K562 (cell line): ENCODE data around the gene KLK3. TPM values are rescaled to one million over a fixed set of nuclear protein-coding genes. Genes with fewer than 3 reads are reported as not detected.

Experiments used
- CBX8 ChIP-seq: fragments of 200-600 bp; sonication (generic); IDR thresholded peaks from 2 replicates; pipeline ENCODE4 v1.6.1; 2012; ENCODE audit warnings: borderline replicate concordance, mixed run types, low read depth, mild to moderate bottlenecking, moderate library complexity, mixed read lengths, low read length, control low read depth, inconsistent platforms; ENCODE audit not compliant: poor library complexity, severe bottlenecking; ENCODE audit errors: extremely low read depth
- FIP1L1 ChIP-seq: fragments of 200-400 bp; formaldehyde crosslinking; IDR thresholded peaks from 2 replicates; pipeline ENCODE4 v1.6.1; 2018; ENCODE audit warnings: mild to moderate bottlenecking, low read depth, low read length; ENCODE audit not compliant: poor library complexity, severe bottlenecking
- MAFF ChIP-seq: IDR thresholded peaks from 2 replicates; pipeline ENCODE4 v1.6.1; 2012; ENCODE audit warnings: low read length, improper control_type of control experiment
- NFATC3 ChIP-seq: fragments of 450-650 bp; IDR thresholded peaks from 2 replicates; pipeline ENCODE4 v1.6.1; 2017; ENCODE audit warnings: mild to moderate bottlenecking
- NR2C1 ChIP-seq, 2 experiments: fragments of 450-650 bp; IDR thresholded peaks; 2 replicates each; pipeline ENCODE4 v1.6.1; 2017; ENCODE audit warnings: mild to moderate bottlenecking in 2 of 2, antibody characterized with exemption in 1 of 2, inconsistent platforms in 1 of 2, missing compliant biosample characterization in 1 of 2, missing genetic modification characterization in 1 of 2
- RNF2 ChIP-seq: sonication (generic); IDR thresholded peaks from 2 replicates; pipeline ENCODE4 v1.6.1; 2016
- ZNF253 ChIP-seq: fragments of 250-450 bp; sonication (Bioruptor Pico); conservative IDR thresholded peaks from 2 replicates; pipeline ENCODE4 v1.6.1; 2021; ENCODE audit warnings: mild to moderate bottlenecking
- polyA plus RNA-seq, 8 experiments: library from polyadenylated mRNA; depleted of rRNA in 4 of 8; stranded (reverse) in 5 of 8; unstranded in 3 of 8; fragments of >200 nt; fragmentation: Nextera tagmentation in 2 of 8; fragmentation: Illumina TruSeq in 1 of 8; extraction: Ambion mirVana in 2 of 8; extraction: Trizol in 1 of 8; gene quantifications; 2 replicates each; pipeline versions ENCODE4 v1.2.1 to v1.2.3, GENCODE V29; 2011 to 2014; ENCODE audit warnings: inconsistent platforms in 1 of 8, missing spikeins in 1 of 8
- total RNA-seq, 7 experiments: library from RNA; depleted of rRNA in 6 of 7; stranded (reverse); fragments of >200 nt in 6 of 7; fragmentation: Illumina TruSeq in 2 of 7; extraction: Trizol in 2 of 7; gene quantifications; 2 replicates each; pipeline versions ENCODE4 v1.2.1 to v1.2.3, GENCODE V29; 2011 to 2021; ENCODE audit warnings: low replicate concordance in 1 of 7
- TF ChIP-seq, protein P1 (sequence below): fragments of 200-600 bp; sonication (generic); IDR thresholded peaks from one replicate; pipeline ENCODE4 v1.6.1; 2012; ENCODE audit warnings: mild to moderate bottlenecking, low read depth, low read length, inconsistent platforms
- TF ChIP-seq, protein P2 (sequence below): fragments of 150-350 bp; conservative IDR thresholded peaks from 2 replicates; pipeline ENCODE4 v1.6.1; 2014; ENCODE audit warnings: low read length
- TF ChIP-seq, protein P3 (sequence below): sonication (generic); formaldehyde crosslinking; IDR thresholded peaks from 2 replicates; pipeline ENCODE4 v1.8.0; 2022; ENCODE audit warnings: mild to moderate bottlenecking, missing genetic modification reagents

Gene KLK3
- total and polyA plus RNA-seq, 9 of the 15 experiments (the other 6 are each of a cell fraction or from before 2014, with no cell fraction given) = not detected

DNA sequence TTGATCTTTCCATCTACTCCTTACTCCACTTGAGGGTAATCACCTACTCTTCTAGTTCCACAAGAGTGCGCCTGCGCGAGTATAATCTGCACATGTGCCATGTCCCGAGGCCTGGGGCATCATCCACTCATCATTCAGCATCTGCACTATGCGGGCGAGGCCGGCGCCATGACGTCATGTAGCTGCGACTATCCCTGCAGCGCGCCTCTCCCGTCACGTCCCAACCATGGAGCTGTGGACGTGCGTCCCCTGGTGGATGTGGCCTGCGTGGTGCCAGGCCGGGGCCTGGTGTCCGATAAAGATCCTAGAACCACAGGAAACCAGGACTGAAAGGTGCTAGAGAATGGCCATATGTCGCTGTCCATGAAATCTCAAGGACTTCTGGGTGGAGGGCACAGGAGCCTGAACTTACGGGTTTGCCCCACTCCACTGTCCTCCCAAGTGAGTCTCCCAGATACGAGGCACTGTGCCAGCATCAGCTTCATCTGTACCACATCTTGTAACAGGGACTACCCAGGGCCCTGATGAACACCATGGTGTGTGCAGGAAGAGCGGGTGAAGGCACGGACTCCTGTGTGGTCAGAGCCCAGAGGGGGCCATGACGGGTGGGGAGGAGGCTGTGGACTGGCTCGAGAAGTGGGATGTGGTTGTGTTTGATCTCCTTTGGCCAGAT, 15.8 kb downstream of the KLK3 start (continued):
- TF ChIP-seq, protein P1, sequence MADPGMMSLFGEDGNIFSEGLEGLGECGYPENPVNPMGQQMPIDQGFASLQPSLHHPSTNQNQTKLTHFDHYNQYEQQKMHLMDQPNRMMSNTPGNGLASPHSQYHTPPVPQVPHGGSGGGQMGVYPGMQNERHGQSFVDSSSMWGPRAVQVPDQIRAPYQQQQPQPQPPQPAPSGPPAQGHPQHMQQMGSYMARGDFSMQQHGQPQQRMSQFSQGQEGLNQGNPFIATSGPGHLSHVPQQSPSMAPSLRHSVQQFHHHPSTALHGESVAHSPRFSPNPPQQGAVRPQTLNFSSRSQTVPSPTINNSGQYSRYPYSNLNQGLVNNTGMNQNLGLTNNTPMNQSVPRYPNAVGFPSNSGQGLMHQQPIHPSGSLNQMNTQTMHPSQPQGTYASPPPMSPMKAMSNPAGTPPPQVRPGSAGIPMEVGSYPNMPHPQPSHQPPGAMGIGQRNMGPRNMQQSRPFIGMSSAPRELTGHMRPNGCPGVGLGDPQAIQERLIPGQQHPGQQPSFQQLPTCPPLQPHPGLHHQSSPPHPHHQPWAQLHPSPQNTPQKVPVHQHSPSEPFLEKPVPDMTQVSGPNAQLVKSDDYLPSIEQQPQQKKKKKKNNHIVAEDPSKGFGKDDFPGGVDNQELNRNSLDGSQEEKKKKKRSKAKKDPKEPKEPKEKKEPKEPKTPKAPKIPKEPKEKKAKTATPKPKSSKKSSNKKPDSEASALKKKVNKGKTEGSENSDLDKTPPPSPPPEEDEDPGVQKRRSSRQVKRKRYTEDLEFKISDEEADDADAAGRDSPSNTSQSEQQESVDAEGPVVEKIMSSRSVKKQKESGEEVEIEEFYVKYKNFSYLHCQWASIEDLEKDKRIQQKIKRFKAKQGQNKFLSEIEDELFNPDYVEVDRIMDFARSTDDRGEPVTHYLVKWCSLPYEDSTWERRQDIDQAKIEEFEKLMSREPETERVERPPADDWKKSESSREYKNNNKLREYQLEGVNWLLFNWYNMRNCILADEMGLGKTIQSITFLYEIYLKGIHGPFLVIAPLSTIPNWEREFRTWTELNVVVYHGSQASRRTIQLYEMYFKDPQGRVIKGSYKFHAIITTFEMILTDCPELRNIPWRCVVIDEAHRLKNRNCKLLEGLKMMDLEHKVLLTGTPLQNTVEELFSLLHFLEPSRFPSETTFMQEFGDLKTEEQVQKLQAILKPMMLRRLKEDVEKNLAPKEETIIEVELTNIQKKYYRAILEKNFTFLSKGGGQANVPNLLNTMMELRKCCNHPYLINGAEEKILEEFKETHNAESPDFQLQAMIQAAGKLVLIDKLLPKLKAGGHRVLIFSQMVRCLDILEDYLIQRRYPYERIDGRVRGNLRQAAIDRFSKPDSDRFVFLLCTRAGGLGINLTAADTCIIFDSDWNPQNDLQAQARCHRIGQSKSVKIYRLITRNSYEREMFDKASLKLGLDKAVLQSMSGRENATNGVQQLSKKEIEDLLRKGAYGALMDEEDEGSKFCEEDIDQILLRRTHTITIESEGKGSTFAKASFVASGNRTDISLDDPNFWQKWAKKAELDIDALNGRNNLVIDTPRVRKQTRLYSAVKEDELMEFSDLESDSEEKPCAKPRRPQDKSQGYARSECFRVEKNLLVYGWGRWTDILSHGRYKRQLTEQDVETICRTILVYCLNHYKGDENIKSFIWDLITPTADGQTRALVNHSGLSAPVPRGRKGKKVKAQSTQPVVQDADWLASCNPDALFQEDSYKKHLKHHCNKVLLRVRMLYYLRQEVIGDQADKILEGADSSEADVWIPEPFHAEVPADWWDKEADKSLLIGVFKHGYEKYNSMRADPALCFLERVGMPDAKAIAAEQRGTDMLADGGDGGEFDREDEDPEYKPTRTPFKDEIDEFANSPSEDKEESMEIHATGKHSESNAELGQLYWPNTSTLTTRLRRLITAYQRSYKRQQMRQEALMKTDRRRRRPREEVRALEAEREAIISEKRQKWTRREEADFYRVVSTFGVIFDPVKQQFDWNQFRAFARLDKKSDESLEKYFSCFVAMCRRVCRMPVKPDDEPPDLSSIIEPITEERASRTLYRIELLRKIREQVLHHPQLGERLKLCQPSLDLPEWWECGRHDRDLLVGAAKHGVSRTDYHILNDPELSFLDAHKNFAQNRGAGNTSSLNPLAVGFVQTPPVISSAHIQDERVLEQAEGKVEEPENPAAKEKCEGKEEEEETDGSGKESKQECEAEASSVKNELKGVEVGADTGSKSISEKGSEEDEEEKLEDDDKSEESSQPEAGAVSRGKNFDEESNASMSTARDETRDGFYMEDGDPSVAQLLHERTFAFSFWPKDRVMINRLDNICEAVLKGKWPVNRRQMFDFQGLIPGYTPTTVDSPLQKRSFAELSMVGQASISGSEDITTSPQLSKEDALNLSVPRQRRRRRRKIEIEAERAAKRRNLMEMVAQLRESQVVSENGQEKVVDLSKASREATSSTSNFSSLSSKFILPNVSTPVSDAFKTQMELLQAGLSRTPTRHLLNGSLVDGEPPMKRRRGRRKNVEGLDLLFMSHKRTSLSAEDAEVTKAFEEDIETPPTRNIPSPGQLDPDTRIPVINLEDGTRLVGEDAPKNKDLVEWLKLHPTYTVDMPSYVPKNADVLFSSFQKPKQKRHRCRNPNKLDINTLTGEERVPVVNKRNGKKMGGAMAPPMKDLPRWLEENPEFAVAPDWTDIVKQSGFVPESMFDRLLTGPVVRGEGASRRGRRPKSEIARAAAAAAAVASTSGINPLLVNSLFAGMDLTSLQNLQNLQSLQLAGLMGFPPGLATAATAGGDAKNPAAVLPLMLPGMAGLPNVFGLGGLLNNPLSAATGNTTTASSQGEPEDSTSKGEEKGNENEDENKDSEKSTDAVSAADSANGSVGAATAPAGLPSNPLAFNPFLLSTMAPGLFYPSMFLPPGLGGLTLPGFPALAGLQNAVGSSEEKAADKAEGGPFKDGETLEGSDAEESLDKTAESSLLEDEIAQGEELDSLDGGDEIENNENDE = no peak
- TF ChIP-seq ZNF253 (CRISPR knock-in tag) (no peak), NR2C1 (IDR thresholded peaks at IDR 0.05) (0 out of 2 replicates have a peak, but pooled peaks have one; percentile 24), NR2C1 (tag; IDR thresholded peaks at IDR 0.05) (peak; percentile 69), MAFF (no peak), RNF2 (peak; percentile 59; the same call in 1 of the 2 replicates), FIP1L1 (no peak), NFATC3 (no peak), CBX8 (no peak)
- TF ChIP-seq, protein P2, sequence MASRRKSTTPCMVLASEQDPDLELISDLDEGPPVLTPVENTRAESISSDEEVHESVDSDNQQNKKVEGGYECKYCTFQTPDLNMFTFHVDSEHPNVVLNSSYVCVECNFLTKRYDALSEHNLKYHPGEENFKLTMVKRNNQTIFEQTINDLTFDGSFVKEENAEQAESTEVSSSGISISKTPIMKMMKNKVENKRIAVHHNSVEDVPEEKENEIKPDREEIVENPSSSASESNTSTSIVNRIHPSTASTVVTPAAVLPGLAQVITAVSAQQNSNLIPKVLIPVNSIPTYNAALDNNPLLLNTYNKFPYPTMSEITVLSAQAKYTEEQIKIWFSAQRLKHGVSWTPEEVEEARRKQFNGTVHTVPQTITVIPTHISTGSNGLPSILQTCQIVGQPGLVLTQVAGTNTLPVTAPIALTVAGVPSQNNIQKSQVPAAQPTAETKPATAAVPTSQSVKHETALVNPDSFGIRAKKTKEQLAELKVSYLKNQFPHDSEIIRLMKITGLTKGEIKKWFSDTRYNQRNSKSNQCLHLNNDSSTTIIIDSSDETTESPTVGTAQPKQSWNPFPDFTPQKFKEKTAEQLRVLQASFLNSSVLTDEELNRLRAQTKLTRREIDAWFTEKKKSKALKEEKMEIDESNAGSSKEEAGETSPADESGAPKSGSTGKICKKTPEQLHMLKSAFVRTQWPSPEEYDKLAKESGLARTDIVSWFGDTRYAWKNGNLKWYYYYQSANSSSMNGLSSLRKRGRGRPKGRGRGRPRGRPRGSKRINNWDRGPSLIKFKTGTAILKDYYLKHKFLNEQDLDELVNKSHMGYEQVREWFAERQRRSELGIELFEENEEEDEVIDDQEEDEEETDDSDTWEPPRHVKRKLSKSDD = 0 out of 2 replicates have a peak, but pooled peaks have one; percentile 41
- TF ChIP-seq, protein P3, sequence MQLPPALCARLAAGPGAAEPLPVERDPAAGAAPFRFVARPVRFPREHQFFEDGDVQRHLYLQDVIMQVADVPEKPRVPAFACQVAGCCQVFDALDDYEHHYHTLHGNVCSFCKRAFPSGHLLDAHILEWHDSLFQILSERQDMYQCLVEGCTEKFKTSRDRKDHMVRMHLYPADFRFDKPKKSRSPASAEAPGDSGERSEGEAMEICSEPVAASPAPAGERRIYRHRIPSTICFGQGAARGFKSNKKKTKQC (CRISPR knock-in tag) = peak; percentile 79
